AG09319 (cell line): Measurements from ENCODE around the gene RARS1.

Experiments used
- DNase-seq: peaks from one replicate; pipeline ENCODE4 v3.0.0-alpha.2; 2010; ENCODE audit warnings: low read depth; ENCODE audit errors: extremely low read depth
- TF ChIP-seq, protein P1 (sequence below): IDR thresholded peaks from 2 replicates; pipeline ENCODE4 v1.5.1; 2011; ENCODE audit warnings: low read depth, mild to moderate bottlenecking, inconsistent platforms, low read length, moderate library complexity

The RARS1 gene

DNA sequence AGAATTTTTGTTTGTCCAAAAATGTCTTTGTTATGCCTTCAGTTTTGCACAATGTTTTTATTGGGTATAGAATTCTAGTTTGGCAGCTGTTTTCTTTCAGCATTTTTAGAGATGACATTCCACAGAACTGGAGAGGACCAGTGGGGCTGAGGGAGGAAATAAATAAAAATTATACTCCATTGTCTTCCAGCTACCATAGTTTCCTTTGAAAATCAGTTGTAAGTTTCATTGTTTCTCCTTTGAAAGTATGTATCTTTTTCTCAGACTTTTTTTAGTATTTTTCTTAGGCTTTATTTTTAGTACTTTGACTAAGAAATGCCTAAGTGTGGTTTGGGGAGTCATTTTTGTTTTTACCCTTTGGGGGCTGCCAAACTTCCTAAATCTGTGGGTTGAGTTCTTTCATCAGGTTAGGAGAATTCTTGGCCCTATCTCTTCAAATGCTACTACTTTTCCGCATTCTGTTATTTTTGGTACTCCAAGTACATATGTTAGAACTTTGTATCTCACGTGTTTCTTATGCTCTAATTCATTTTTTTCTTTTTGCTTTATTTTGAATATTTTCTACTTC lies 27.7 kb downstream of the RARS1 start:
- DNase-seq: no peak
- TF ChIP-seq, protein P1, sequence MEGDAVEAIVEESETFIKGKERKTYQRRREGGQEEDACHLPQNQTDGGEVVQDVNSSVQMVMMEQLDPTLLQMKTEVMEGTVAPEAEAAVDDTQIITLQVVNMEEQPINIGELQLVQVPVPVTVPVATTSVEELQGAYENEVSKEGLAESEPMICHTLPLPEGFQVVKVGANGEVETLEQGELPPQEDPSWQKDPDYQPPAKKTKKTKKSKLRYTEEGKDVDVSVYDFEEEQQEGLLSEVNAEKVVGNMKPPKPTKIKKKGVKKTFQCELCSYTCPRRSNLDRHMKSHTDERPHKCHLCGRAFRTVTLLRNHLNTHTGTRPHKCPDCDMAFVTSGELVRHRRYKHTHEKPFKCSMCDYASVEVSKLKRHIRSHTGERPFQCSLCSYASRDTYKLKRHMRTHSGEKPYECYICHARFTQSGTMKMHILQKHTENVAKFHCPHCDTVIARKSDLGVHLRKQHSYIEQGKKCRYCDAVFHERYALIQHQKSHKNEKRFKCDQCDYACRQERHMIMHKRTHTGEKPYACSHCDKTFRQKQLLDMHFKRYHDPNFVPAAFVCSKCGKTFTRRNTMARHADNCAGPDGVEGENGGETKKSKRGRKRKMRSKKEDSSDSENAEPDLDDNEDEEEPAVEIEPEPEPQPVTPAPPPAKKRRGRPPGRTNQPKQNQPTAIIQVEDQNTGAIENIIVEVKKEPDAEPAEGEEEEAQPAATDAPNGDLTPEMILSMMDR: no peak

DNA sequence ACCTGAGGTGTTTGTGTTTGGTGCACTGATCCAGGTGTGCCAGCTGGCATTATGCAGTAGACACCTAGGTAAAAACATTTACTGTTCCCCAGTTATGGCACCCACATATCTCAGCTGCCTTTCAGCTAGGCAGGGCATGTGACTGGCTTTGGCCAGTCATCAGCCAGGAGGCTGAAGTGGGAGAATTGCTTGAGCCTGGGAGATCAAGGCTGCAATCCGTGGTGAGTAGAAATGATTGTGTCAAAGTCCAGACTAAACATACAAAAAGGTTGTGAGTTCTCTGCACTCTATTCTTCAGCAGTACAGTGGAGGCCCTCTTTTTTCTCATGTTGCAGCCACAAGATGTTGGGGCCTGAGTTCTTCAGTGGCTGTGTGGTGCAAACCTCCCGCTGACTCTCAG lies 39.6 kb downstream of the RARS1 start:
- TF ChIP-seq, protein P1: no peak
- no peak for DNase-seq

DNA sequence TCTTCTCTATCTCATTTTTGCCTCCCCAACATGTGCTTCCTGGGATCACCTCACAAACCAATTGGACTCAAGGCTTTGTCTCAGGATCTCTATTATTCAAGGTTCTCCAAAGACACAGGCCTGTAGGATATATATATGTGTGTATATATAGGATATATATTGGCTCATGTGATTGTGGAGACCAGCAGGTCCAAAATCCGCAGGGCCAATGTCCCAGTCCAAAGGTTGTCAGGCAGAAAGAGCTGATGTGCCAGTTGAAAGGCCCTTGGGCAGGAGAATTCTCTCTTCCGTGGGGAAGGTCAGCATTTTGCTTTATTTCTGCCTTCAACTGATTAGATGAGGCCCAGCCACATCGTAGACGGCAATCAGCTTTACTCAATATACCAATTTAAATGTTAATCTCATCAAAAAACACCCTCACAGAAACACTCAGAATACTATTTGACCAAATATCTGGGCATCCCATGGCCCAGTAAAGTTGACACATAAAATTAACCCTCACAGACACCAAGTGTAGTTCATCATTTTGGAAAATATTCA lies 41.6 kb downstream of the RARS1 start:
- DNase-seq: no peak
- TF ChIP-seq, protein P1: no peak

DNA sequence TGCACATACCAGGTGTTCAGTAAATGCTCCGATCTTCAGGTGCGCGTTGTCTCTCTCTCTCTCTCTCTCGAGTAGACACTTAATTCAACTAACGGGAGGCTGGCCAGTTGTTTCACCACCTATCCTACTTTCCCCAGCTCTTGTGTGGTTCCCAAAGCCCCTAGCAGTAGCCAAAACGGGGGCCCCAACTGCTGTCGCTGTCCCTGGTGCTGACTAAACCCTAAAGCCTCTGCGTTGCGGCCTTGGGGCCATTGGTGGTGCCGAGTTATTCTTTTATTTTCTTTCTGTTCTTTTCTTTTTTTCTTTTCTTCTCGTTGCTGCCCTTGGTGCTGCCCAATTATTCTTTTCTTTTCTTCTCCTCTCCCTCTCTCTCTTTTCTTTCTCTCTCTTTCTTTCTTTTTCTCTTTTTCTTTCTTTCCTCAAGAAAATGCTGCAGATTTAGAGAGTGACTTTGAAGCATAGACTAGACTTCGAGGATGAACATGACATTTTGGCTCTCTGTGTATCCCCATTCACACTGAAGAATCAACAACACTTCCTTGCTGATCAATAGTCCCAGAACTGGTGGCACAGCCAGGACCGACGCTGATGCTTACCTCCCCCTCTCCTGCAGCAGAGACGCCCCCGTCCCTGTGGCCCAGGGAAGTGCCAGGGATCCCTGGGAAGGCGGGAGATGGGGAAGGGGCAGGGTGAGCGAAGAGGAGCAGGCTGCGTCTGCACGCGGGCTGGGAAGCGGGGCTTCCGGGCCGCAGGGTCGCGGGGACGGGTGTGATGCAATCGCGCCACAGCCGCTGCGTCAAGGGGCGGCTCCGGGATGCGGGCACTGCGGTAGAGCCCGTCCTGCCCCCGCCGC lies 42.5 kb downstream of the RARS1 start, which contains the start of gene FBLL1:
TSS of gene FBLL1 (plus strand) at position 785 of the 853 bp plus-strand sequence. CDS start 200 bp downstream, outside the sequence.
- DNase-seq: no peak
- TF ChIP-seq, protein P1: no peak

DNA sequence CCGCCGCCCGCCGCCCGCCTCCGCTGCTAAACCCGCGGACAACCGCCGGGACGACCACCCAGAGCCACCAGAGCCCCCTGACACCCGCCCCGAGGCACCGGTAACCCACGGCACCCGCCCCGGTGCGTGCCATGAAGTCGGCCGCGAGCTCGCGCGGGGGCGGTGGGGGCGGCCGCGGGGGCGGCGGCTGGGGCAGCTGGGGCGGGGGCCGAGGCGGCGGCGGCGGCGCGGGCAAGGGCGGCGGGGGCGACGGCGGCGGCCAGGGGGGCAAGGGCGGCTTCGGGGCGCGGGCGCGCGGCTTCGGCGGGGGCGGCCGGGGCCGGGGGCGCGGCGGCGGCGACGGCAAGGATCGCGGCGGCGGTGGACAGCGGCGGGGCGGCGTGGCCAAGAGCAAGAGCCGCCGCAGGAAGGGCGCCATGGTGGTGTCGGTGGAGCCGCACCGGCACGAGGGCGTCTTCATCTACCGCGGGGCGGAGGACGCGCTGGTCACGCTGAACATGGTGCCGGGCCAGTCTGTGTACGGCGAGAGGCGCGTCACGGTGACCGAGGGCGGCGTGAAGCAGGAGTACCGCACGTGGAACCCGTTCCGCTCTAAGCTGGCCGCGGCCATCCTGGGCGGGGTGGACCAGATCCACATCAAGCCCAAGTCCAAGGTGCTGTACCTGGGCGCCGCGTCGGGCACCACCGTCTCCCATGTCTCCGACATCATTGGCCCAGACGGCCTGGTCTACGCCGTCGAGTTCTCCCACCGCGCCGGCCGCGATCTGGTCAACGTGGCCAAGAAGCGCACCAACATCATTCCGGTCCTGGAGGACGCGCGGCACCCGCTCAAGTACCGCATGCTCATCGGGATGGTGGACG lies 43.3 kb downstream of the RARS1 start:
- TF ChIP-seq, protein P1: no peak
- DNase-seq: no peak

DNA sequence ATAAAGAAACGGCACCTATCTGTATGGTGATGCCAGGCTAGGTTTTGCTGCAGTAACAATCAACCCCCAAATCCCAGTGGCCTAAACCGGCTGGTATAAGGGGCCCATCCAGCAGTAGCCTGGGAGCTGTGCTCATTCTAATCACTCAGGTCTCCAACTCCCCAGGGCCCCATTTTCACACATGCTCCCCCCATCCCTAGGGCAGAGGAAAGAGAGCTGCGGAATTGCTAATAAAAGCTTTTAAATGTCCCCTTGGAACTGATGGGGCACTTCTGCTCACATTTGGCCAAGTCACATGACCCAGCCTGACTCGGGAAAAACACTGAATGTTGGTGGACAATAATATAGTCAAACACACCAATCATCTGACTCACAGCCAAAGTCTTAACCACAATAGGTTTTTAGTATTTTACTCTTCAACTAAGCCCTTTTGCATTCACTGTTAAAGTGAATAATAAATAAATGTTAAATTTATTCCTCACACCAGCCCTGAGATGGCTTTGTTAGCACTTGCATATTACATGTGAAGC lies 44.4 kb downstream of the RARS1 start:
- DNase-seq: no peak

More for the DNA sequence above, 44.4 kb downstream of the RARS1 start:
- TF ChIP-seq, protein P1: no peak
